ENCODE measurements around the gene BCL3.
"Not testable (repeated sequence)": the region's sequence is repeated elsewhere in the genome, so short reads cannot be mapped to it uniquely, and the experiment has no call there.

Gene BCL3

DNA sequence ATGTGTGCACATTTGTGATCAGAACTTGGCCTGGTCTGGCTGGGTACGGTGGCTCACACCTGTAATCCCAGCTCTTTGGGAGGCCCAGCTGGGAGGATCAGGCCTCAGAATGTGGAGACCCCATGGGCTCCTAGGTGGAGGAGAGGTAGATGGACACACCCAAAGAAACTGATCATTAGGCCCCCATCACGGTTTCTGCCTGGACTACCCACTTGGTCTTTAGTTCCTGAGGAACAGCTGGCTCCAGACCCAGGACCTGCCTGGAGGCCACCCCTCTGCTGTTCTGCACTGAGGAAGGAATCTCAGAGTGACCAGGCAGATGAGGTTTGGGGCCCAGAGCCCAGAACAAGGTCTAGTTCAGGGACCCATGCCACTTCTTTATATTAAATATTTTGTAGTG lies 30.6 kb downstream of the BCL3 start:
- H3K27ac ChIP-seq = peak overlapping the region; percentile 34
- DNase-seq (ENCODE audit: low read depth, low spot score) = no peak

DNA sequence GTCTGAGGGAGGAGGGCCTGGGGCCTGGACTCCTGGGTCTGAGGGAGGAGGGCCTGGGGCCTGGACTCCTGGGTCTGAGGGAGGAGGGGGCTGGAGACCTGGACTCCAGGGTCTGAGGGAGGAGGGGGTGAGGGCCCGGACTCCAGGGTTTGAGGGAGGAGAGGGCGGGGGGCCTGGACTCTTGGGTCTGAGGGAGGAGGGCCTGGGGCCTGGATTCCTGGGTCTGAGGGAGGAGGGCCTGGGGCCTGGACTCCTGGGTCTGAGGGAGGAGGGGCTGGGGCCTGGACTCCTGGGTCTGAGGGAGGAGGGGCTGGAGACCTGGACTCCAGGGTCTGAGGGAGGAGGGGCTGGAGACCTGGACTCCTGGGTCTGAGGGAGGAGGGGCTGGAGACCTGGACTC lies 33.2 kb downstream of the BCL3 start:
- DNase-seq (ENCODE audit: low read depth, low spot score); H3K27ac ChIP-seq: not testable (repeated sequence)

DNA sequence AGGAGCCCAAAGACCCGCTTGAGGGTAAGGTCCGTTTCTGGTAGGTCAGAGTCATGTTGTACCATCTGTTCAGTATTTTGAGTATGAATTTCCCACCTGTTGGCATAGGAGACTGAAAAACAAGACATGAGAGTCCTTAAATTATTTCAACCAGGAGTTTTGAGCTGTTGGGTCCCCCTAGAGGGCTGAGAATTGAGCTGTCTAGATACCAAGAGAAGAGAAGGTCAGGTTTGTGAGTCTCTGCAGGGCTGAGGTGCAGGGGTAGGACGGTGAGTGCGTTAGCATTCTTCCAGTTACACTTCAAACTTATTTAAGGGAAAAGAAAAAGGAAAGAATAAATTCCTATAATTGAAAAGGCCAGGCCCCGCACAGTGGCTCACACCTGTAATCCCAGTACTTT lies 34.2 kb downstream of the BCL3 start:
- no peak overlapping the region for H3K27ac ChIP-seq
- DNase-seq (ENCODE audit: low read depth, low spot score) = no peak

DNA sequence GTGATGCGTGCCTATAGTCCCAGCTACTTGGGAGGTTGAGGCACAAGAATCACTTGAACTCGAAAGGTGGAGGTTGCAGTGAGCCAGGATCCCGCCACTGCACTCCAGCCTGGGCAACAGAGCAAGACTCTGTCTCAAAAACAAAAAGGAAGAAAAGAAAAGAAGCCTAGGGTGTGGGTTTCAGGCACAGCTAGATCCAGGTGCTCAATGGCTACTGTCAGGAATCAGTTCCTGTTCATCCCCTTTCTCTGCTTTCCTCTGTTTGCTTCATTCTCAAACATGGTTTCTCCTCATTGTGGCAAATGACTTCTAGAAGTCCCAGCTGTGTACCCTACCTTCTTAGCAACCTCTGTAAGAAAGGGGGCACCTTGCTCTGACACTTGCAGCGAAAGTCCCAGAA lies 35.0 kb downstream of the BCL3 start:
- DNase-seq (ENCODE audit: low read depth, low spot score) = no peak
- H3K27ac ChIP-seq = no peak overlapping the region

DNA sequence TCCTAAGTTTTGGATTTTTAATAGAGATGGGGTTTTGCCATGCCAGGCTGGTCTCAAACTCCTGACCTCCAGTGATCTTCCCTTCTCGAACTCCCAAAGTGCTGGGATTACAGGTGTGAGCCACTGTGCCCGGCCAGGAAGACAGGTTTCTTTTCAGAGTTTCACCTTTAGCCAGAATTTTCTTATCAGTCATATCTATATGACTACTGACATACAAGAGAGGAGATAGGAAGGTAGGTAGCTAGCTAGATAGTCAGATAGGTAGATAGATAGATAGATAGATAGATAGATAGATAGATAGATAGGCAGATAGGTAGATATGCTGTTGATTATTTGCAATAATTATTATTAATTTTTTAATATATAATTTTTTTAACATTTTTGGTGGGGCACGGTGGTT lies 36.8 kb downstream of the BCL3 start:
- H3K27ac ChIP-seq = no peak overlapping the region
- DNase-seq (ENCODE audit: low read depth, low spot score) = no peak

DNA sequence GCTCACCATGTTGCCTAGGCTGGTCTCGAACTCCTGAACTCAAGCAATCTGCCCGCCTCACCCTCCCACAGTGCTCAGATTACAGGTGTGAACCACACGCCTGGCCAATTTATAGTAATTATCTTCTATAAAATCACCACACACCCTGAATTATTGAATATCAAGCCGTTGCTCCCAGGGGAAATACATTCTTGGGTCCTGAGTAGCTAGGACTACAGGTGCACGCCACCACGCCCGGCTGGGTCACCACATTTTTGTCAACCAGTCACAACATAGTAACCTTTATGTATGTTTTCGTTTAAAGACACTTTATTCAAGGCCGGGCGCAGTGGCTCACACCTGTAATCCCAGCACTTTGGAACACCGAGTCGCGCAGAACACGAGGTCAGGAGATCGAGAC lies 37.5 kb downstream of the BCL3 start:
- H3K27ac ChIP-seq = no peak overlapping the region
- DNase-seq (ENCODE audit: low read depth, low spot score) = no peak

DNA sequence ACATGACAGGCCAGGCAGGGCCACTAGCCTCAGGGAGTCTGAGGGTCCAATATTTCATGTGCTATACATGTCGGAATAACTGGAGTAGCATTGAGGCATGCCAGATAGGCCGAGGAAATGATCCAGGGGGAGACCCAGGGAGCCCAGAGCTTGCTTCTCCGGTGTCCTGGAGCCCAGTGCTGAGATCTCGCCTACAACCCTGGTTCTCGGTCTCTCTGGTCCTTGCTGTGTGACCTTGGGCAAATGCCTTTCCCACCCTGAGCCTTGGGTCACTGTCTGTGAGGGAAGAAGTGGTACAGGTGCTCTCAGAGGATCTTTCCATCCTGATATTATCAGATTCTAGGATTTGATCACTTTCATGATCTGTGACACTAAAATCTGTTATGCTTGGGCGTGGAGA lies 40.5 kb downstream of the BCL3 start:
- no peak for DNase-seq (ENCODE audit: low read depth, low spot score)
- no peak overlapping the region for H3K27ac ChIP-seq

DNA sequence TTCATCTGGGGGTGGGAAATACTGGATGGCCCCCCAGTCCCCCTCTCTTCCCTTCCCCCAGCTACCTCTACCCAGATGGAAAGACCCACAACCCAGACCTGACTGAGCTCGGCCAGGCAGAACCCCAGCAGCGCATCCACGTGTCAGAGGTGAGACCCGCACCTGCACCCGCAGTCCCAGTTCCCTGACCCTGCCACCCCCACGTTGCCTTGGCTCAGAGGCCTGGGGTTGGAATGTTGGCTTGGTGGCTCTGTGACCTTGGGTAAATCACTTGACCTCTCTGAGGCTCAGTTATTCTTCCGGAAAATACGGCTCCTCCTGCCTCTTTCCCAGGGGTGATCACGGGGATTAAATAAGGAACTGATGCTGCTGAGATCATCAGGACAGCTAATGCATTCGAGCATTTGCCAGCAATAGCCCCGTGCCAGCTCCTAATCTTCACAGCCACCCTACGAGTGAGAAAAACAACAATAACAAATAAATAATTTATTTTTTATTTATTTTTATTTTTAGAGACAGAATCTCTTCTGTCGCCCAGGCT lies 41.5 kb downstream of the BCL3 start:
- no peak for DNase-seq (ENCODE audit: low read depth, low spot score)
- H3K27ac ChIP-seq = no peak overlapping the region

DNA sequence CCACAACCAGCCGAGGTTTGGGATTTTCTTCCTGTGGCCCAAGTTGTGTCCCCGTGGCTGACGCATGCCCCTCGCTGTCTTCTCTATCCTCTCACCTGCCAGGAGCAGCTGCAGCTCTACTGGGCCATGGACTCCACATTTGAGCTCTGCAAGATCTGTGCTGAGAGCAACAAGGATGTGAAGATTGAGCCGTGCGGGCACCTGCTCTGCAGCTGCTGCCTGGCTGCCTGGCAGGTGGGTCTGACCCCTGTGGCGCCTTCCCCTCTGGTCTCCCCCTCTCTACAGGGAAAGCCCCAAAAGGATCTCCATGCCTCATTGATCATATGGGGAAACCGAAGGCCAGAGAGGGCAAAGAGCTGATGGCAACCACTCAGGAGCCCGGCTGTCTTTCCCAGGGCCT lies 43.8 kb downstream of the BCL3 start:
- DNase-seq (ENCODE audit: low read depth, low spot score) = no peak
- no peak overlapping the region for H3K27ac ChIP-seq

DNA sequence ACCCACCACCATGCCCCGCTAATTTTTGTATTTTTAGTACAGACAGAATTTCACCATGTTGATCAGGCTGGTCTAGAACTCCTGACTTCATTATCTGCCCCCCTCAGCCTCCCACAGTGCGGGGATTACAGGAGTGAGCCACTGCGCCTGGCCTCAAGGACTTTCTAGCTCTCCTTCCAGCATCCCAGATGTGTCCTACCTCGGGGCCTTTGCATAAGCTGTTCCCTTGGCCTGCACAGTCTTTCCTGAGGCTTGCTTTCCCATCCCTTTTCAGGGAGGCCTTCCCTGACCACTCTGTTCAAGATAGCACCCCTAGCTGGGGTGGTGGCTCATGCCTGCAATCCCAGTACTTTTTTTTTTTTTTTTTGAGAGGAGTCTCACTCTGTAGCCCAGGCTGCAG lies 46.1 kb downstream of the BCL3 start:
- no peak for DNase-seq (ENCODE audit: low read depth, low spot score)
- no peak overlapping the region for H3K27ac ChIP-seq

DNA sequence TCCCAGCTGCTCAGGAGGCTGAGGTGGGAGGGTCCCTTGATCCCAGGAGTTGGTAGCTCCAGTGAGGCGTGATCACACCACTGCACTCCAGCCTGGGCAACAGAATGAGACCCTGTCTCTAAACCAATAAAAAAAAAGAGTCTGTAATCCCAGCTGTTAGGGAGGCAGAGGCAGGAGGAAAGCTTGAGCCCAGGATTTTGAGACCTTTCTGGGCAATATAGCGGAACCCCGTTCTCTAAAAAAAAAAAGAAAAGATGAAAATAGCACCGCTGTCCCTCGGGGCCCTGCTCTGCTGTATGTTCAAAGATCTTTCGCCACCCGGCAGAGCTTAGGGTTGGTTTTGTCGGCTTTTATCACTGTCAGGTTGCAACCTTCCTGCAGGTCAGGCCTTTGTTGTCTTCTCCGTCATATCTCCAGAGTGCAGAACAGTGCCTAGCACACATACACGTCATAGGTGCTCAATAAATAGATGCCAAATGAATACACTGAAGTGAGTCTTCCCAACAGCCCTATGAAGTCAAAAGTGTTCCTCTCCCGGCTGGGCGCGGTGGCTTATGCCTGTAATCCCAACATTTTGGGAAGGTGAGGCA lies 47.0 kb downstream of the BCL3 start:
- DNase-seq (ENCODE audit: low read depth, low spot score) = no peak
- no peak overlapping the region for H3K27ac ChIP-seq

DNA sequence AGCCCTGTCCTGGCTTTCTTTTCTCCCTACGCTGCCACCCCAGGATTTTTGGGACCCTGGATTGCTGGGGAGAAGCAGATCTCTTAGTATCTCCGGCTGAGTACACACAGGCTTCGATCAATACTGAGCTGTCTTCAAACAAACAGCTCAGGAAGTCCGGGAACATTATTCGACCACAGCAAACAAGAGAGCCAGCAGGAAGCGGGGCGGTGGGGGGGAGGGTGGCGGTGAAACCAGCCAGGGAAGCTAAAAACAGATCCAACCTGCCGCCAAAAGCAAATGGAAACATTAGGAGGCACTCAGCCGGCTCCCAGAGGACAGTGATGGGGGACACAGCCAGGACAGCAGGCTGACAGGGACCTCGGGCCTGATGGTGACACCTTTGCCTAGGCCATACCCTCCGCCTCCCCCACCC lies 48.2 kb downstream of the BCL3 start:
- no peak overlapping the region for H3K27ac ChIP-seq

DNA sequence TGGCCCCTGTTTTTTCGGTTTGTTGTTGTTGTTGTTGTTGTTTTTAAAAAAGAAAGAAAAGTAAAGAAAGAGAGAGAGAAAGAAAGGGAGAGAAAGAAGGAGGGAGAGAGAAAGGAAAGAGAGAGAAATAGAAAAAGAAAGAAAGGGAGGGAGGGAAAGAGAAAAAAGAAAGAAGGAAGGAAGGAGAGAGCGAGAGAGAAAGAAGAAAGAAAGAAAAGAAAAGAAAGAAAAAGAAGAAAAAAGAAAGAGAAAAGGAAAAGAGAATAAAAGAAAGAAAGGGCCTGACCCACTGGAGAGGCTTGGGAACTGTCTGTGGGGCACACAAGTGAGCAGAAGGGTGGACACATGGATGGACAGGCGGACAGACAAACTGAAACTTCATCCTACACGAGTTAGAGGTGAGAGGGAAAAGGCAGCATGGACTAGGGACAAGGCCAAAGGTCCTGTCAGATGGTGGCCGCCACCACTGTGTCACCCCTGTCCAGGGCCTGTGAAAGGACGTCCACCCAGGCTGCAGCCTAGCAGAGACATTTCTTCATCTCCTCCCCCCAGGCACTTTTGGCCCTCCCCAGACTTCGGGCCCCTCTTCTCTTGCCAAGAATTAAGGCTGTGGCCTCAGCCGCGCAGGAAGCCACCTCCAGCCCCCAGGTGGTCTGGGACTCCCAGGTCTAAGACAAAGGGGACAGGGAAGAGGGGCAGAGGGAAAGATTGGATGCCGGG lies 51.3 kb downstream of the BCL3 start:
- H3K27ac ChIP-seq = no peak overlapping the region
- DNase-seq (ENCODE audit: low read depth, low spot score) = no peak

More for the DNA sequence above, 48.2 kb downstream of the BCL3 start:
- no peak for DNase-seq (ENCODE audit: low read depth, low spot score)

DNA sequence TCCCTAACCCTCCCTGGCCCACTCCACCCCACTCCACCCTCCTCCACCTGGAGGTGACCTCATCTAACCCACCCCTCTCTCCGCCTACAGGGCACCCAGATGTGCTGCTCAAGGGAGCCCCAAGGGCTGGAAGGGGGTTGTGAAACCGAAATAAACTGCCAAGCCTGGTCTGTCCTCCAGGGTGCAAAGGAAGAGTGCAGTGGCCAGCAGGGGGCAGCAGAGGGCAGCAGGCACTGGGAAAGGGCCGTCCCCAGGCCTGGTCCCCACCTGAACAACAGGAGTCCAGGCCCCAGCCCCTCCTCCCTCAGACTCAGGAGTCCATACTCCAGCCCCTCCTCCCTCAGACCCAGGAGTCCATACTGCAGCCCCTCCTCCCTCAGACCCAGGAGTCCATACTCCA lies 52.0 kb downstream of the BCL3 start:
- DNase-seq (ENCODE audit: low read depth, low spot score) = no peak
- no peak overlapping the region for H3K27ac ChIP-seq

DNA sequence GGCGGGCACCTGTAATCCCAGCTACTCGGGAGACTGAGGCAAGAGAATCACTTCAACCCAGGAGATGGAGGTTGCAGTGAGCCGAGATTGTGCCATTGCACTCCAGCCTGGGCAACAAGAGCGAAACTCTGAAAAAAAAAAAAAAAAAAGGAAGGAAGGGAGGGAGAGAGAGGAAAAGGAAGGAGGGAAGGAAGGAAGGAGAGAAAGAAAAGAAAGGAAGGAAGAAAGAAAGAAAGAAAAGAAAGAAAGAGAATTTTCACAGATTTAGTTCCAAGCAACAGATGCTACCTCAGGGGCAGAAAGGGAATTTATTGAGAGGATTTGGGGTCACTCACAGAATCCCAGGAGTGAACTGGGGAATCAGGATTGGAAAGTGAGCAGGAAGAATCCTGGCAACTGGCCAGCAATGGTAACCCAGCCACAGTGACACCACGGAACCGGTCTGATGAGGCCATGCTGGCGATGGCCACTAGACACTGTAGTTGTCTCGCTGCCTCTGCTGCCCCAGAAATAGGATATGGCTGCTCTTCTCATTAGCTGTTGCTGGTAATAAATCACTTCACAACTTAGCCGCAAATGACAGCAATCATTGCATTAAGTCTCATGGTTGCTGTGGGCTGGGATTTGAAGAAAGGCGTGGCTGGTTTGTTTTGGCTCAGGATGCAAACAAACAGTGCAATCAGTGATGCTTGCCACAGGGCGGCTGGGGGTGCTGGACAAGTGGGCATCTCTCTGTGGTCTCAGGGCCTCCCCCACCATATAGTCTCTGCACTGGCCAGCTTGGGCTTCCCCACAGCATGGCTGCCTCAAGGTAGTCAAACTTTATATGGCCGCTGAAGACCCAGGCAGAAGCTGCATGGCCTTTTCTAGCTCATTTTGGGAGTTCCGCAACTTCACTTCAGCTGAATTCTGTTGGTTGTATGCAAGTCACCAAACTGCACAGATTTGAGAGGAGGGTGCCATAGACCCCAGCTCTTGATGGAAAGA lies 55.2 kb downstream of the BCL3 start:
- no peak overlapping the region for H3K27ac ChIP-seq
- DNase-seq (ENCODE audit: low read depth, low spot score) = no peak

DNA sequence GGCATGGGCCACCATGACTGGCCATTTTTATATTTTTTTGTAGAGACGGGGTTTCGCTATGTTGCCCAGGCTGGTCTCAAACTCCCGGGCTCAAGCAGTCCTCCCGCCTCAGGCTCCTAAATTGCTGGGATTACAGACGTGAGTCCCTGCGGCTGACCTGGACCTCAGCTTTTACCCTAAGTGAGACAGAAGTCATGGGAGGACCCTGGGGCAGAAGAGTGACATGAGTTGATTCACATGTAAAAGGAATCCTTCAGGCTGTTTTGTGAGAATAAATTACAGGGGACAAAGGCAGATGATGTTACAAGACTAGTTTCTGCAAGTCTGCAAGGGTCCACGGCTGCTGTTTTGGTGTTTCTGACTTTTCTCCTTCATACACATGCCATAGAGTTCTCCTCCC lies 57.8 kb downstream of the BCL3 start:
- no peak for DNase-seq (ENCODE audit: low read depth, low spot score)
- H3K27ac ChIP-seq = peak overlapping the region; percentile 60

DNA sequence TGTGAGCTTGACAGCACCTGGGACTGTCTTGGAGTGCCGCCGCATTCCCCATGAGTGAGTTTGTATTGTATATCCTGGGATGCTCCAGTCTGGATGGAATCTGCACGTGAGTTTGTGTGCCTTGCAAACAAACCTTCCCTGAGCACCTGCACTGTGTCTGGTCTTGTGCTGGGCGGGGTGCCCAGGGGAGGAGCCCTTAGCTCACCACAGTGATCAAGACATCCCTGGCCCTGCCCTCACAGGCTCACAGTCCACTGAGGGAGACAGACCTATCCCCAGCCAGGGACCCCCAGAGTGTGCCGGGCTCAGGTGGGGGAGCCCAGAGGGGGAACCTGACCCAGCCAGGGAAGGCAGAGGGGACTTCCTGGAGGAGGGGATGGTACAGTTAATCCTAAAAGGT lies 58.7 kb downstream of the BCL3 start:
- peak; percentile 64 for DNase-seq (ENCODE audit: low read depth, low spot score)
- peak overlapping the region; percentile 60 for H3K27ac ChIP-seq

DNA sequence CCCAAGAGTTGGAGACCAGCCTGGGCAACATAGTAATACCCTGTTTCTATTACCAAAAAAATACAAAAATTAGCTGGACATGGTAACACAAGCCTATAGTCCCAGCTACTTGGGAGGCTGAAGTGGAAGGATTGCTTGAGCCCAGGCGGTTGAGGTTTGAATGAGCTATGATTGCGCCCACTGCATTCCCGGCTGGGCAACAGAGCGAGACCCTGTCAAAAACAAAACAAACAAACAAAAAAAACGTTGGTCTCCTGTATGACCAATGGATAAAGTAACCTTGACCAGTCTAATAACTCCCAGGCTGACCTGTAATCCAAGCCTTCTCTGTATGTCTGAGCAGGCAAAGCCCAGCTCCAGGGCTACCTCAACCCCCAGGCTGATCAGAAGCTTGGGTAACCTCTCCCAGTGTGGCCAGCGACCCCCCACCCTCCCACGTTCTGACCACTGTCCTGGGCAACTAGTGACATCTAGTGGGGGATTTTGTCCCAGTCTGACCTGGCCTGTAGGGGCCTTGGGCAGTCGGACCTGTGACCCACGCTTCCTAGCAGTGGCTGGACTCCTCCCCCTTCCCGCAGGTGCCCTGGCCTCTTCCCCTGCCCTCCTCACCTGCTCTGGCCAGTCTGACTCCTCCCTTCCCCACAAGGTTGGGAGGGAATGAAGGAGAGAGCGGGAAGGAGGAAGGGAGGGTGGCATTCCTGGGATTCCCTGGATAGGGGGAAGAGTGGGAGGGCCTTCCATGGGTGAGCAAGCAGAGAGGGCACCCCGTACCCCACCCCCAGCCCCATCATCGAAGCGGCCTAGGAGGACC lies 59.3 kb downstream of the BCL3 start:
- DNase-seq (ENCODE audit: low read depth, low spot score) = no peak
- peak overlapping the region; percentile 60 for H3K27ac ChIP-seq

DNA sequence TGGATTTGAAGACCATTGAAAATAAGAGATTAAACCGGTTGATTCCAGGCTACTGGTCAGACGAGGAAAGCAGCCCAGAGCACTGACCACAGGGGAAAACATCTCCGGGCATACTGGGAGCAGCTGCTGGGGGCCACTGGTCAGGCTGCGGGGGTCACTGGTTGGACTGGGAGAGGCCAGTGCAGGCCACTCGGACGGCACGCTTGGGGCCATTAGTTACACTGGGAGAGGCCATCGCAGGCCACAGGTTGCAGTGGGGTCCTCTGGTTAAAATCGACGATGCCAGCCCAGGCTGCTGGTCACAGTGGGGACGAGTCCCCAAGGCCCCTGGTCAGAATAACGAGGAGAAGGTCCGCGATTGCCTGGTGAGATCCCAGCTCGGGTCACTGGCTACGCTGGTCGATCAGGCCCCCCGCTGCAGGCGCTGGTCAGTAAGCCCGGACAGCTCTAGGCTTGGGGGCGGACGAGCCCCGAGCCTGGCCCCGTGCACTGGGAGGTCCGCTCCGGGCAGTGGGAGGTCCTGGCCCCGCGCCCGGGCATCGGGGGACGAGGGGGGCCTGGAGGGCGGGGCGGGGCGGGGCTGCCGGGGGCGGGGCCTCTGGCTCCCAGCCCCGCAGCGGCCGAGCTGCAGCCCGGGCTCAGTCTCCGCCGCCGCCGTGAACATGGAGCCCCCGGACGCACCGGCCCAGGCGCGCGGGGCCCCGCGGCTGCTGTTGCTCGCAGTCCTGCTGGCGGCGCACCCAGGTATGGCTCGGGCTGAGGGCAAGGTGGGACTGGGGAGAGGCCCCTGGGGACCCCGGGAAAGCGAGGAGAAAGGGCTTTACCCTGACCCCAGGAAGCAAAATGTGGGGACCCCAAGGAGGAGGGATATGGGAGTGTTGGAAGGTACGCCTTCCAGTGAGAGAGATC lies 60.2 kb downstream of the BCL3 start, which contains the start of gene BCAM:
Gene BCAM (plus strand): TSS at position 641 of the 909 bp plus-strand sequence. CDS start 22 bp downstream, at position 663.
- peak within 1 kb of the TSS; percentile 60 for H3K27ac ChIP-seq
- DNase-seq (ENCODE audit: low read depth, low spot score) = no peak
